IgD-negative memory B cell (primary cell): Measurements from ENCODE around the gene VIM. TPM values are rescaled to one million over a fixed set of nuclear protein-coding genes. Genes with fewer than 3 reads are reported as not detected.

Experiments used
- H3K27ac Mint-ChIP-seq, 3 donors: one replicate each; pipeline ENCODE4 v1.8.0; 2020 to 2022; ENCODE audit warnings: mild to moderate bottlenecking in 3 of 3, mixed read lengths in 3 of 3, moderate library complexity in 1 of 3
- H3K27me3 Mint-ChIP-seq: one replicate; pipeline ENCODE4 v1.8.0; 2021; ENCODE audit warnings: mixed read lengths
- H3K36me3 Mint-ChIP-seq: one replicate; pipeline ENCODE4 v1.8.0; 2020; ENCODE audit warnings: mild to moderate bottlenecking, mixed read lengths
- H3K4me1 Mint-ChIP-seq, 3 donors: one replicate each; pipeline ENCODE4 v1.8.0; 2020 to 2022; ENCODE audit warnings: mixed read lengths in 3 of 3, mild to moderate bottlenecking in 1 of 3
- H3K4me3 Mint-ChIP-seq, 4 donors: one replicate each; pipeline ENCODE4 v1.8.0; 2020 to 2022; ENCODE audit warnings: mild to moderate bottlenecking in 4 of 4, mixed read lengths in 4 of 4, moderate library complexity in 3 of 4
- H3K9me3 Mint-ChIP-seq, 3 donors: one replicate each; pipeline ENCODE4 v1.8.0; 2020 to 2021; ENCODE audit warnings: mixed read lengths in 3 of 3, mild to moderate bottlenecking in 1 of 3
- polyA plus RNA-seq: library from polyadenylated mRNA; unstranded; fragments of 300-500 nt; fragmentation: Illumina TruSeq; gene quantifications from one replicate; pipeline ENCODE4 v1.2.3, GENCODE V29; 2021

Gene VIM
- polyA plus RNA-seq, 1 donor from 2014 or later: 352 TPM

GRCh38 chr10:17278607-17279240 is 50.7 kb downstream of the VIM start:
- H3K27me3 Mint-ChIP-seq: peaks cover 4% of the 10 kb centered on the region
- no peaks in the 10 kb centered on the region for H3K36me3 Mint-ChIP-seq
- peaks cover 4 to 16% (median 10%) of the 10 kb centered on the region in 3 donors for H3K9me3 Mint-ChIP-seq
- no peak overlapping the region for H3K4me3 Mint-ChIP-seq
- peaks cover 0 to 1% (median 0%) of the 10 kb centered on the region in 3 donors for H3K4me1 Mint-ChIP-seq
- no peak overlapping the region for H3K27ac Mint-ChIP-seq

- H3K4me1 Mint-ChIP-seq: no peaks in the 10 kb centered on the region
- H3K4me3 Mint-ChIP-seq: no peak overlapping the region
- H3K36me3 Mint-ChIP-seq: no peaks in the 10 kb centered on the region
- no peak overlapping the region for H3K27ac Mint-ChIP-seq
- H3K9me3 Mint-ChIP-seq: peaks cover 4 to 17% (median 8%) of the 10 kb centered on the region in 3 donors
- H3K27me3 Mint-ChIP-seq: peaks cover 5% of the 10 kb centered on the region
Measured at GRCh38 chr10:17282311-17282710, 54.3 kb downstream of the VIM start.

- peaks cover 4% of the 10 kb centered on the region for H3K27me3 Mint-ChIP-seq
- H3K27ac Mint-ChIP-seq: no peak overlapping the region
- no peaks in the 10 kb centered on the region for H3K4me1 Mint-ChIP-seq
- H3K4me3 Mint-ChIP-seq: no peak overlapping the region
- no peaks in the 10 kb centered on the region for H3K36me3 Mint-ChIP-seq
- H3K9me3 Mint-ChIP-seq: peaks cover 0 to 7% (median 0%) of the 10 kb centered on the region in 3 donors
Measured at GRCh38 chr10:17286562-17287550, 58.8 kb downstream of the VIM start.

Other genes starting within 250 kb of the VIM start
- not detected for gene CUBN, start 98.4 kb upstream of the VIM start, polyA plus RNA-seq
- gene TRDMT1, start 26.6 kb upstream of the VIM start, polyA plus RNA-seq: 6.6 TPM
- not detected for gene ST8SIA6, start 226.4 kb downstream of the VIM start, polyA plus RNA-seq